GM18861 (cell line): ENCODE results near the gene STRADA.
"Not testable (repeated sequence)": the region's sequence is repeated elsewhere in the genome, so short reads cannot be mapped to it uniquely, and the experiment has no call there.

Experiments
- ATAC-seq: cut with Tn5 transposase; IDR thresholded peaks from one replicate; pipeline ENCODE4 v1.9.1; 2021; ENCODE audit not compliant: unreplicated experiment

STRADA gene

DNA sequence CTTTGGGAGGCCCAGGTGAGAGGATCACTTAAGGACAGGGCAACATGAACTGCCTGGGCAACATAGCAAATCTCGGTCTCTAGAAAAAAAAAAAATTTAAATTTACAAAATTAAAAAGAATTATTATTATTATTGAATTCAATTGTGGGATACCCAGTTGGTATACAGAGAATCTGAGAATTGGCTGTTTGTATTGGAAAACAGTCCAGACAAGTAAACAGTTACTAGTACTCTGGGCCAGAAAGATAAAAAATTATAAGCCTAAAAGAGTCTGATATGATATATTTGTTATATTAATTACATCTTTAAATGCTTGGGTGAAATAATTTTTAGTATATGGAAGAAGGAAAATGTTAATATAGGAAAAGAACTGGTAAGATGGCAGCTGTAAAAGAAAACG lies 16.8 kb upstream of the STRADA start:
- ATAC-seq: no peak

DNA sequence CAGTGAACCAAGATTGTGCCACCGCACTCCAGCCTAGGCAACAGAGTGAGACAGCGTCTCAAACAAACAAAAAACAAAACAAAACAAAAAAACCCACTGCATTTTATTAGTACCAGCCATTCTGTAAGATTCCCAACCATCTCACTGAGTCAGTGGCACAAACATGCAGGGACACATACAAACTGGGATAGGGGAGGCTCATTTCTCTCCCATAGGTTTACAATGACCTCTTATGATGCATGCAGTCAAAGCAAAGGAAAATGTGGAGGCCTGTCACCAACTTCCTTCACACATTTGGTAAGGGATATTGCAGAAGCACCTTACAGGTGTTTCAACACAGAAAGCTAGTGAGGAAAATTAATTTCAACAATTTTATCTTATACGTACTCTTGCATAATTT lies 12.4 kb upstream of the STRADA start:
- no peak for ATAC-seq

DNA sequence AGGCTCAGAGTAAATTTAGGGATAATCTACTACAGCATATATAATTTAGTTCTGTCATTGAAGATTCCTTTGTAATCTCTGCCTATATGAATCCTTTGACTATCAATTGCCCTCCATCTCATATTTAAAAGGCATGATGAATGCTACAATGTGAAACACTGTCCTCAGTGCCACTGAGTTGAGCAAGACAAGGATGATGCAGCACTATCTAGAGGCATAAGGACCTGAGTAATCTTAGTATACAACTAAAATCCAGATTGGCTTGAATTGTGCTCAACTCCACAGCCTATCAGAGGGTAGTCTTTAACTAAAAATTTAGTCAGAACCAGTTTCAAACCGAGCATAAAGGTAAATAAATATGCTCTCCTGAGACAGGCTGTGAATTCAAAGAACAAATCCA lies 11.6 kb upstream of the STRADA start:
- ATAC-seq: no peak

DNA sequence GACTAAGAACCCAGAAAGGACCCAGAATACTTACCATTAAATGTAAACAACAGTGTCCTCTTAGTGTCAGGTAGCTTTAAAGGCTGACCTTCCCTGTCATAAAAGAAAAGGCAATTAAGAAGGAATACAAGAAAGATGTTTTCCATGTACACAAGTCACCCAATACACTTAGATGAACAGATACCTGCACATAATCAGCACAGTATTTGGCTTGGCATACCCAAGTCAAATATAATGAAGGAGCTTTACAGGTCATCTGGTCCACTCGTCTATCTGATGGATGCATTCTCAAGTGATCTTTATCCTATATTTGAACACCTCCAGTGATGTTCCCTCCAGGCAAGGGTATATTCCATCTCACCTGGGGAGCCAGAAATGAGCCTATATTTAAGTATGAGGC lies 11.1 kb upstream of the STRADA start:
- no peak for ATAC-seq

DNA sequence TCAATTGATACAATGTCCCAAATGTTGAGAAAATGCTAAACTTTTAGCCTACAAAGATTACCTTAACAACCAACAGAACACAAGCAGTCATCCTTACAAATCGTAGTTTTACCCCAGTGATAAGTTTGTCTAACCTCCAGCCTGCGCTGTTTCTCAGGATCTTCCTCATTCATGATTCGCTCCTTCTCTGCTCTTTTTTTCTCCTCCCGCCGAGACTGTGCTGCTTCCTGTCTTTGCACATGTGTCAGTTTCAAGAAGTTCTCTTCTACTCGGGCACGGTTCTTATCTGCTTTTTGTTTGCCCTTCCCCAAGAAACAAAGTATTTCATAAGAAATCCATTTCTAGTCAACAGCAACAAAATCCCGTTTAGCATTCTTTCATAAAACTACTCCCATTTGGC lies 10.2 kb upstream of the STRADA start:
- no peak for ATAC-seq

DNA sequence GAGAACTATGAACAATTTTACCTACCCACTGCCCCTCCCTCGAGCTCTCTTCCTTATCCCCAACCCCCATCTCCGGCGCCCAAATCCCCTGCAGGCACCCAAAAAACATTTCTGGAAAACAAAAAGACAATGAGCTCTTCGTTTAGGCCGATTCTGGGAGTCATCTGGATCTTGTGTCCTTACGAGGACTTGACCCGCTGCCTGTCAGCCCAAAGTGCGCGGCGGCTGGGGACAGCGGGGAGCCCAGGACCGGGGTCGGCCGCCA lies 524 bp downstream of the STRADA start:
- ATAC-seq: peak; percentile 7

DNA sequence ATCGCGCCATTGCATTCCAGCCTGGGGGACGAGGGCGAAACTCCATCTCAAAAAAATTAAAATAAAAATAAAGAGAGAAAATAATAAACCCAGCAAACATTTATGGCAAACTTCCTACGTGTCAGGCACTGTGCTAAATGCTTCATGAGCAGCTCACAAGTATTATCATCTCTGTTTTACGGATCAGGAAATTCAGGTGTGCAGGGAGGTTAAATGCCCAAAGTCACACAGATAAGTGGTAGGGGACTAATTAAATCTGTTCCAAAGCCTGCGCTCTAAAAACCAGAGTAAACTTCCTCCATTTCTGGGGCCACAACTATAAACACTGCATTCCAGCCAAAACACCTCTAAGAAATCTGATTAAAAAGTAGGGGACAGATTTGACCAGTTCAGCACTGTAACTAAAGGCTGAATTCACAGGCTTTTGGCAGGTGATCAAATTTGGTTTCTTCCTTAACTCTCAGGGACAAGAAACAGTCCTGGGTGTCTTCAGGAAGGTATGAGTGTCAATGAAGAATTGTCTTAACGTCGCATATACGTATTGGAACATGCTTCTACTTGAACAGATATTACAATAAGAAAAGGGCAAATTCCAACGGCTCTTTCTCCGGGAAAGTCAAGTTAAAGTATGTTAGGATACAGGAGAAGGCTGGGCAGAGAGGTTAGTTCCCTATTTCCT lies 996 bp downstream of the STRADA start:
- ATAC-seq: no peak

DNA sequence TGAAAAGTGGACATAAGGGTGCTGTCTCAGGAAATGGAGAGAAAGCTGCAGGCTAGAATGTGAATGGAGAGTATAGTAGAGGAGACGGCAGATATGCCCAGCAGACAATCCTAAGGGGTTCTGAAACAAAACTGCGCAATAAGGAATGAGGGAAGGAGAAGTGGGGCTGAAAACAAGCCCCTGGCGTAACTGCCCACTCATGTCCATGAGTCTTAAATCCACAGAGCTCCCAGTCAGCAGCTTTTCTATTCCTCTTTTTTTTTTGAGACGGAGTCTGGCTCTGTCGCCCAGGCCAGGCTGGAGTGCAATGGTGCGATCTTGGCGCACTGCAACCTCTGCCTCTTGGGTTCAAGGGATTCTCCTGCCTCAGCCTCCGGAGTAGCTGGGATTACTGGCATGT lies 5.9 kb downstream of the STRADA start:
- no peak for ATAC-seq

DNA sequence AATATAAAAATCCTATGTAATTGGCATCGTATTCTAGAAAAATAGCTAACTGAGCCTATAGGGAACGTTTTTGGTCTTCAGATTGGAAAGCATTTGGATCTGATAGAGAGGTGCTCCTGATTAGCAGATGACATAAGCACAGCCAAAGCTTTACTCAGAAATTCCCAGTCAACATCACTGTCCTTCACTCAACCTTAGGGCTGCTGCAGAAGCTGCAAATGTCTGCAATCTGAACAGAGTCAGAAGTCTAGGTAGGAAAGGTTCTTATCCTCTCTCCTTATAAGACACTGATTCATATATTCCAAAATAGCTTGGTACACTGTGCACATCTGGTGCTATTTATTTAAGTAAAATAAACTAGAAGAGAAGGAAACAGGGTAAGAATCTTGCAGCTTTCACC lies 19.2 kb downstream of the STRADA start:
- no peak for ATAC-seq

DNA sequence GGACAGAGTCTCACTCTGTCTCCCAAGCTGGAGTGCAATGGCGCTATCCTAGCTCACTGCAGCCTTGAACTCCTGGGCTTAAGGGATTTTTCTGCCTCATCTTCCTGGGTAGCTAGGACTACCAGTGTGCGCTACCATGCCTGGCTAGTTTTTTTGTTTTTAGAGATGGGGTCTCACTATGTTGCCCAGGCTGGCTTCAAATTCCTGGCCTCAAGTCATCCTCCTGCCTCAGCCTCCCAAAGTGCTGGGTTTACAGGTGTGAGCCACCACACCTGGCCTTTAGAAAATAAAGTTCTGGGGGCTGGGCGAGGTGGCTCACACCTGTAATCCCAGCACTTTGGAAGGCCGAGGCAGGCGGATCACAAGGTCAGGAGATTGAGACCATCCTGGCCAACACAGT lies 21.4 kb downstream of the STRADA start:
- not testable (repeated sequence) for ATAC-seq

DNA sequence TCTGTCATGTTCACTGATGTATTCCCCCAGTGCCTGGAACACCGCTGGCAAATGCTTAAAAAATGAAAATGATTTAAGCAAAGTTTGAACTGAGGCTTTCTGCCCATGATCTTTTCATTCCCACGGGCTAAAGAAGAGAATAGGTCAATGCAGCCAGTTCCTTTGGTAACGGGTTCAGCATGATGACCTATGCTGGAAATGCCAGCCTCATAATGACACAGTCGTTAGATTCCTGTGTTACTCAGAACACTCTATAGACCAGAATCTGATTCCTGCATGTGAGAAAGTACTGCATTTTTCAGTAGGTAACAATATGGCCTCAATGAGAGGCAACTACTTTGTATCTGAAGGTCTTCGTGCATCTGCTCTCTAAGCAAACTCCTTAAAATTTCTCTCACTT lies 22.6 kb downstream of the STRADA start:
- ATAC-seq: no peak

DNA sequence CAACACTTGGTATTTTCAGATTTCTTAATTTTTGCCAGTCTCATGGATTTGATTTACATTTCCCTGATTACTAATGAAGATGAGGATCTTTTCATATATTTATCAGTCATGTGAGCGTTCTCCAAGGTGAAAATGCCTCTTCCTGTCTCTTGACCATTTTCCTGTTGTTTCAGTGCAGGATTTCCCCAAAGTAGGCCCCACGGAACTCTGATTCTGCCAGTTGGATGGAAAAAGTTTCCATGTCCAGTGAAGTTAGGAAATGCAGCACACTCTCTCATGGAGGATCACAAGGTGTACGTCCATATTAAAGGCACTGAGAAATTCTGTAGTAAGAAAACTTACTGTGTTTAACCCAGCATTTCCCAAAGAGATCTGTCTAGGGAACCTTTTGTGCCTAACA lies 25.2 kb downstream of the STRADA start:
- no peak for ATAC-seq

DNA sequence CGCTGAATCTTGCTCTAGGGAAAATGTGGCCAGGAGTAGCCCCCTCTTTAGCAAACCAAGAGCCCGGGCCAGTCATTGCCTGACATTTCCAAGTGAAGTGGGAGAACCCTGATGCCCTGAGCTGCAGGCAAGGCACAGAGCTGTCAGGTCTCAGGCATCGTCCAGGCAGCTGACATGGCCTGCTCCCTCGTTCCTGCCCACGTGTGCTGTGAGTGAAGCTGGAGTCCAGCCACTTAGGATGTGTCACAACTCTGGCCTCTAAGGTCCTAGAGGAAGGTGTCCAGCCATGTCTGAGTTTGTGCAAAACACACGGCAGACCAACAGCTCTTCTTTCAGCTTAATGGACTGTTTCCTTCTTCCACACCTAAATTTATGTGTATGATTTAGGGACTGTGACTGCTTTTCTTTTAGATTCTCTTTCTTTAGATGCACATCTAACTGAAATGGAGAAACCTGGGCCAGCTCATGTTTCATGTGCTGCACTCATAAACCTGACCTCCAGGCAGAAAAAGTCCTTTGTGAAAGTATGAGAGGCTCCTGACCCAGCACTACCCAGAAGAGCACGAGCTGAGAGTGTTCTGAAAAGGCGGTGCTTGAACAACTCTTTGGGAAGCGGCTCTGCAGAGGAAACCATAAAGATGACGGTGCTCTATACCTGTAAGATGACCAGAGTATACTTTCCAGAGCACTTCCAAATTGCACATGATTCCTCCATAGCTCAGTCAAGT lies 26.9 kb downstream of the STRADA start:
- no peak for ATAC-seq

DNA sequence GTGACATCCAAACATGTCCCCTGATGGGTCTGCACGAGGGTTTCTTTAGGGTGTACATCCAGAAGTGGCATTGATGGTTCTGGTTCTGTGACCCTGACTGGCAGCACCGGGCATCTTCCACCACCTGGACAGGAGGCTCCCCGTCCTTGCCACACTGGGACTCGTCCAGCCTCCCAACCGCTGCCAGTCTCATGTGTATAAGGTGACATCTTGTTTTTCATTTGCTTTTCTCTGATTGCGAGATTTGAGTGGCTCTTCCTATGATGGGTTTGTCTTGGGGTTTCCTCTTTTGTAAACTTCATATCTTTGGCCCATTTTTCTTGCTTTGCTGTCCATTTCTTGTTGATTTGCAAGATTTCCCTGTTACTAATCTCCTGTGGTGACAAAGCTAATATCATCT lies 32.5 kb downstream of the STRADA start:
- no peak for ATAC-seq

DNA sequence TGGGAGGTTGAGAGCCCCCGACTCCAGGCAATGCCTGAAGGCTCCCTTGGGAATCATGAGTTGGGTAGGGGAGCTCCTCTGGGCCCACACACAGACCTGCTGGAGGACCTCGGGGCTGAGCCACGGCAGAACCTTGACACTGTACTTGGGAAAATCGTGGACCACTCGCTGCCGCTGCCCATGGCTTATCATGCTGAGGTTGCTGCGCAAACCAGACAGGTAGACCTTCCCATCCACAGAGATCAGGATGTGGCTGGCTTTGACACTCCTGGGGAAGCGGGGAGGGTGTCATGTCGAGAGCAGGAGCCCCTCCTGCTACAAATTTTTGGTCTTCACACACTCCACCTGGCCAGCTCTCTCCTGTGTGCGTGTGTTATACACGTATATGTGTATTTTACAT lies 34.4 kb downstream of the STRADA start:
- no peak for ATAC-seq

DNA sequence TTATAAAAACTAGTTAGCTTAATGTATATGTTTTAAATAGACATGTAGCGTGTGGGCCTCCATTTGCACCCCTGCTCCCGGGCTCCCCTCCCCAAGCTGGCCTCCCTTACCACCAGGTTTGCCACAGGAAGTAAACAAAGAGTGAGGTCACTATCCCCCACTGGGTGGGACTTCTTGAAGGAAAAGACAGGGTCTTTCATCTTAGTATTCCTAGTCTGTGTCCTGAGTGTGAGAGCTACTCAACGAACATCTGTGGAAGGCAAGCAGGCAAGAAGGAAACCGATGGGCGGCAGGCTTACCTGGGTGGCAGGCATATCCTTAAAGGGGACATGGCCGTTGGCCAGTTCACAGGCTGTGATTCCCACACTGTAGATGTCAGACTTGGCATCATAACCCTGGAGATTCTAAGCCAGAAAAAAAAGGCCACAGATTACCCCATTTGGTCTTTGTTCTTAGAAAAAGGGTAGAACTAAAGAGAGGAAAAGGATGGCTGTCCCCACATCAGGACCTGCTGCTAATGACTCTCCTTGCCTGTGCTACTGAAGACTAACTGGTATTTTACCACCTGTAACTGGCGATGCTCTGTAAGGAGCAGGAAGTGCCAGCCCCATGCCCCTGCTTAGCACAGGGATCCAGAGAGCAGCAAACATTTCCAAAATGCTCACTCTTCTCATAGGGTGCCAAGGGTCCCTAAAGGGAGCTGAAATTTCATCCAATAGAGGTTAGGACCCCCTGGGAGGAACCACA lies 35.1 kb downstream of the STRADA start:
- ATAC-seq: no peak

DNA sequence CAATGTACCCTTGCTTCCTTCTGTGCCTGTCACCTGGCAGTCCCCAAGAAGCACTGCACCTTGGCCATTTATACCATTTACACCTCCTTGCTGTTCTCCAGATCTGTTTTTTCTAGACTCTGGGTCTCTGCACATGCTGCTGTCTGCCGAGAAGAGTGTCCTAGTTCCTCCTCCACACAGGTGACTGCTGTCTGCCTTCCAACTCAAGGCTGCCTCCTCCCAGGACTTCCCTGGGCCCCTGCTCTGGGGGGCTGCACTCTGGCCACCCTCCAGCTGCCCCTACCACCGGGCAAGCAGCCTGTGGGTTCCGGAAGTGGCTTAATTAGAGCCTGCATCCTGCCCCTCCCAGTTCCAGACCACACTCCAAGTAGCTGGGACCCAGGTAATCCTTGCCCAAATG lies 35.9 kb downstream of the STRADA start:
- no peak for ATAC-seq

DNA sequence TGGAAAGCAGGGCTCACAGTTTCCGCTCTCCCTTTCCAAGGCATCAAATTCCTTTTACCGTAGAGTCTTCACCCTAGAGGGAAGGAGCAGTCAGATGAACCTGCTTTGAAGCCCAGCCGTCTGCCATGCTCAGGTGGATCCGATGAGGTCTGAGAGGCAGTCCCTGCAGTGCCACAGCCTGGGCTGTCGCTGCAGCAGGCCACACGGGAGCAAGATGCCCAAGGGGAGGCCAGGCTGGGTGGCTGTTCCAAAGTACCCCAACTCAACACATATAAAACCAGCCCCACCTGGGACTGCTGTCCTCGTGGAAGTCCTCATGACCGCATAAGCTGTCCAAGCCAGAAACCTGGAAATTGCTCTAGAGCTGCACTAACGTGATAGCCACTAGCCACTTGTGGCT lies 36.8 kb downstream of the STRADA start:
- ATAC-seq: no peak

DNA sequence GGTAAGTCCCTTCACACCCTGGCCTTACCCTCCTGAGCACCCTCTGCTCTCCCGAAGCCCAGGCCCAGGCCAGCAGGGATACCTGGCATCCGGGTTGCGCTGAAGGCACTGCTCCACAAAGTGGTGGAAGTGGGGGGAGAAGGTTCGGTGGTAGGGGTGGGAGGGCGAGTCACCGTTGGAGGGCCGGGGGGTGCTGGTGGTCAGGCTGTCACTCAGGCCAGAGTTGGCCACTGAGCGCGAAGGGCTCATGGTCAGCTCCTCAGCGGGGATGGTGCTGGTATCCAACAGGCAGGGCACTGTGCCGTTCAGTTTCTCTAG lies 37.4 kb downstream of the STRADA start:
- ATAC-seq: no peak

DNA sequence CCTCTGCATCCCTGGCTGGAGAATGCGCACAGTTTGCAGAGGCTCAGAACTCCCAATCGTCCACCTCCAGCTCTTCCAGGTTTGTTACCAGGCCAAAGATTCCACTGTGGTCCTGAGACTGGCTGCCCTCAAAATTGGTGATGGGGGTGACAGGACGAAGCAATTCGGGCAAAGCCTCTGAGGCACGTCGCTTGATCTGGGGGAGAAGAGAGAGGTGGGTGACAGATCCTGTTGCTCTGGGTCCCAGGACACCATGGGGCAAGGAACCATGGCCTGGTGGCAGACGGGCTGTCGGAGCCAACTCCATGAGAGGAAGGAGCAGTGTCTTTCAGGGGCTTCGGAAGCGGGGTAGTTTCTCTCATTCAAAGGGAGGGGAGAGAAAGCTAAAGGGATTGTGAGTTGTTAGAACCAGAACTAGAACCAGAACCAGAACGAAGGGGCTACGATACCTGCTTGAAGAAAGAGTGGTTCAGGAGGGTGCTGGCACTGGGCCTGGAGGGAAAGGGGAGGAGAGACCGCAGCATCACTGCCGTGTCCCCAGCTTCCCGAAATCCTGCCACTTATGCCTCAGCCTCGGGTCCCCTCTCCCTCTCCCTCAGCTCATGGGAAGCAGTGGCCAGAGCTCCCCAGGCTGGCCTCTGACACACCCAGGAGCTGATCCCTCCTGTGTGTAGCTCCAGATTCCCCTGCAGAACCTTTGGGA lies 37.9 kb downstream of the STRADA start:
- ATAC-seq: no peak

DNA sequence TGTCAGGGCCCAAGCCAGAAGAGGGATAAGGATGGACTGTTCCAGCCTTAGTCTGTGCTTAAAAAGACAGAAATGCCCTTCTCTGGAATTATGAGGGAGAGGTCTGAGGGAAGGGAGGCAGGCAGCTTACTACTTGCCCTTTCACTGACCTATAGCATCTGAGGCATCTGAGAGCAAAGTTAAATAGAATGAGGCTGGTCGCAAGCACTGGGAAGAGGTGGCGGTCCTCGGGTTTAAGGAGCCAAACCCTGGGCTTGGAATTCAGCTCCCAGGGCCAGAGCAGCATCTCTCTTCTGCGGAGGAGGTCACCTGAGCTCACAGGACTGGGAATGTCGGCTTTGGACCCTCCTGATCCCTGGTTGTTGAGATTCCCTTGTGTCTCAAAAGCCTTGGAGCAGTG lies 38.6 kb downstream of the STRADA start:
- ATAC-seq: no peak

DNA sequence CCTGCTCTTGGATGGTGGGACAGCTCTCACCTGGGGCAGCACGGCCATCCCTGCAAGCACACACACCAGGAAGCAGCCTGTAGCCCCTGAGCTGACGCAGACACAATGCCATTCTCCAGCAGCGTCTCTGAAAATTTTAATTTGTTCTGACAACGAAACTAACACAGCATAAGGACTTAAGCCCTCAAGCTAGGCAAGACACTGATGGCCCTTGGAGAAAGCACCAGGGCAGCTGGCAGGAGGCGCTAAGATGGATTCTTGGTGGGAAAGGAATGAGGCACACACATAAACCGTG lies 38.9 kb downstream of the STRADA start:
- ATAC-seq: no peak
